ENCODE data around the gene WWOX. TPM values are rescaled to one million over a fixed set of nuclear protein-coding genes. Genes with fewer than 3 reads are reported as not detected.

Gene WWOX
- total and polyA plus RNA-seq, 2 of the 4 experiments (the other 2 are of a cell fraction): 2.7 to 5.4 TPM

DNA sequence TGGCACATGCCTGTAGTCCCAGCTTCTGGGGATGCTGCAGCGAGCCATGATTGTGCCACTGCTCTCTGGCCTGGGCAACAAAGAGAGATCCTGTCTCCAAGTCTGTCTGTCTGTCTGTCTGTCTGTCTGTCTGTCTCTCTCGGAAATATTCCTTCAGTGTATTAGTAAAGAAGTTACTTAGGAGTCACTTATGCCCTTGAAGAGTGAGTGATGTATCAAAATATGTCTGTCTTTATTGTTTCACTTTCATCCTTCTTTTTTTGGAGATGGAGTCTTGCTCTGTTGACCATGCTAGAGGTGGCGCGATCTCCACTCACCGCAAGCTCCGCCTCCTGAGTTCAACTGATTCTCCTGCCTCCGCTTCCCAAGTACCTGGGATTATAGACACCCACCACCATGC lies 410.5 kb downstream of the WWOX start:
- Histone ChIP-seq H3K9me3 (ENCODE audit: control insufficient read depth, insufficient read depth, low read length) (peaks cover 11% of the 10 kb centered on the region), H4K91ac (ENCODE audit: insufficient read depth, low read depth, low read length) (no peak overlapping the region), H3K23ac (ENCODE audit: low read depth, low read length) (no peak overlapping the region), H3K27ac (ENCODE audit: insufficient read depth, low read length) (no peak overlapping the region), H2BK15ac (ENCODE audit: low read depth, low read length) (no peak overlapping the region), H3K4me3 (ENCODE audit: insufficient read depth, low read depth, low read length) (no peak overlapping the region), H4K20me1 (ENCODE audit: insufficient read depth, low read length) (no peaks in the 10 kb centered on the region), H4K5ac (ENCODE audit: low read depth, low read length) (no peak overlapping the region), H2BK20ac (ENCODE audit: low read depth, low read length) (no peak overlapping the region), H3K56ac (ENCODE audit: extremely low read depth, insufficient read depth, low read length) (no peak overlapping the region), H3K4me2 (ENCODE audit: low read depth, low read length) (no peak overlapping the region), H2AFZ (replicated peaks; ENCODE audit: low read length, poor library complexity) (no peak overlapping the region), H3K27me3 (ENCODE audit: control insufficient read depth, insufficient read depth, low read length) (no peaks in the 10 kb centered on the region), H3K36me3 (ENCODE audit: control insufficient read depth, insufficient read depth, low read length) (no peaks in the 10 kb centered on the region), H2AK5ac (ENCODE audit: low read depth, low read length) (no peak overlapping the region), H3K14ac (replicated peaks; ENCODE audit: low read depth, low read length) (no peak overlapping the region), H3K79me1 (ENCODE audit: low read depth in 1 of 2, low read length in 2 of 2) (no peaks in the 10 kb centered on the region), H3K4ac (ENCODE audit: low read depth, low read length) (no peak overlapping the region), H4K8ac (ENCODE audit: low read depth in 2 of 2, low read length in 2 of 2) (no peak overlapping the region), H2BK5ac (ENCODE audit: low read depth, low read length, poor library complexity, severe bottlenecking) (no peak overlapping the region), H3K9ac (ENCODE audit: low read depth, low read length) (no peak overlapping the region), H2BK120ac (ENCODE audit: low read depth, low read length) (no peak overlapping the region), H2AK9ac (replicated peaks; ENCODE audit: low read depth, low read length, poor library complexity) (no peak overlapping the region), H3K9me1 (ENCODE audit: insufficient read depth, low read length) (no peaks in the 10 kb centered on the region), H3K4me1 (ENCODE audit: control insufficient read depth, insufficient read depth, low read length) (no peaks in the 10 kb centered on the region; the same call in 1 of the 2 replicates), H3K18ac (ENCODE audit: low read depth, low read length) (no peak overlapping the region)
- in situ Hi-C loops (cut with MboI; ENCODE audit: low sequenced_read_pairs) (no loop called here), dilution Hi-C loops (cut with HindIII; ENCODE audit: low sequenced_read_pairs, unreplicated experiment) (no loop called here), intact Hi-C loops (cut with micrococcal nuclease) (no loop called here)
- ChIA-PET POLR2A (ENCODE audit: unreplicated experiment) (no interaction called here), CTCF (no interaction called here)
- TF ChIP-seq RAD21 (IDR thresholded peaks at IDR 0.05; ENCODE audit: low read length) (no peak), NFE2L2 (IDR thresholded peaks at IDR 0.05; ENCODE audit: low read depth, low read length) (no peak), SMC3 (IDR thresholded peaks at IDR 0.05; ENCODE audit: low read depth, low read length) (no peak), RCOR1 (IDR thresholded peaks at IDR 0.05; ENCODE audit: insufficient replicate concordance, low read length) (no peak)
- BruUV-seq (replicated peaks): no TSS peak
- 60% methylated on average over 1 of the region's 7 CpGs; no CpG with 5 or more reads in 1 of the 2 experiments for WGBS, 2 experiments (ENCODE audit: extremely low coverage in 2 of 2, insufficient read length in 1 of 2)
- no peak for DNase-seq
- no peak for ATAC-seq (ENCODE audit: low read depth)
